Activated CD8-positive, alpha-beta memory T cell treated with anti-CD3 and anti-CD28 coated beads, Interleukin-2, amount 10 ng/mL, durations not matched to agents 7 days and 5 days (primary cell): ENCODE results near the gene FPR2. TPM values are rescaled to one million over a fixed set of nuclear protein-coding genes. Genes with fewer than 3 reads are reported as not detected.

ENCODE experiments used
- ATAC-seq: fragments of 150-1000 bp; cut with Tn5 transposase; one replicate; pipeline ENCODE4 v1.10.0; 2021; ENCODE audit warnings: moderate library complexity
- CTCF ChIA-PET: fragments of 350-600 bp; sonication (Branson Sonifier 250); formaldehyde crosslinking; loops from one replicate; lab custom pipeline; 2021; ENCODE audit warnings: antibody characterized with exemption; lab: Charles Lee
- DNase-seq: peaks from one replicate; pipeline ENCODE4 v3.0.0-alpha.2; 2020
- H3K27ac Mint-ChIP-seq: one replicate; pipeline ENCODE4 v1.8.0; 2021; ENCODE audit warnings: mild to moderate bottlenecking, mixed read lengths
- H3K27me3 Mint-ChIP-seq: one replicate; pipeline ENCODE4 v1.8.0; 2021; ENCODE audit warnings: mixed read lengths
- H3K36me3 Mint-ChIP-seq: one replicate; pipeline ENCODE4 v1.8.0; 2021; ENCODE audit warnings: mild to moderate bottlenecking, mixed read lengths
- H3K4me1 Mint-ChIP-seq: one replicate; pipeline ENCODE4 v1.8.0; 2021; ENCODE audit warnings: mixed read lengths
- H3K4me3 Mint-ChIP-seq: one replicate; pipeline ENCODE4 v1.8.0; 2021; ENCODE audit warnings: mild to moderate bottlenecking, moderate library complexity, mixed read lengths
- H3K9me3 Mint-ChIP-seq: one replicate; pipeline ENCODE4 v1.8.0; 2022; ENCODE audit warnings: low read depth, mixed read lengths
- total RNA-seq, 2 experiments: library from RNA; stranded (reverse); gene quantifications; one replicate each; pipeline ENCODE4 v1.2.3, GENCODE V29; 2021

The FPR2 gene
- total RNA-seq, 2 experiments from 2014 or later, result not detected

DNA sequence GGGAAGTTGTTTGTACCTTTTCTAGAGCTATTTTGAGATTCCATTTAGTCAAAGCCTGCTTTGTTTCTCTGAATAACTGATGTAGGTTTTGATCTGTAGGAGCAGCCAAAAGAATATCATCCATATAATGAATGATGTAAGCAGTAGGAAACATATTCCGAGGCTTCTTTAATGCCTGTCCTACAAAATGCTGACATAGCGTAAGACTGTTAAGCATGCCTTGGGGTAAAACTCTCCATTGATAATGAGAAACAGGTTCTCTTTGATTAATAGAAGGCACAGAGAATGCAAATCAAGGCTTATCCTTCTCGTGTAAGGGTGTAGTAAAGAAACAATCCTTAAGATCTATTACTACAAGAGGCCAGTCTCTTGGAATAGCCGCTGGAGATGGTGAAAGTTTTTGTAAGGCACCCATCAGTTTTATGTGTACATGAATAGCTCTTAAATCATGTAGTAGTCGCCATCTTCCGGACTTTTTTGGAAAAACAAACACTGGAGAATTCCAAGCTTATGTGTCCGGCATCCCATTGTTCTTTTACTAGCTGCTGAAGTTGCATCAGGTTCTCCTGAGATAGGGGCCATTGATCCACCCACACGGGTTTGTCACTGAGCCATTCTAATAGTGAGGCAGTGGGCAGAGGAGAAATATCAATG, 47.5 kb downstream of the FPR2 start:
- H3K27ac Mint-ChIP-seq, result no peak overlapping the region
- DNase-seq (no peak), ATAC-seq (no peak)
- peaks cover 7% of the 10 kb centered on the region for H3K9me3 Mint-ChIP-seq
- CTCF ChIA-PET, result no interaction called here
- no peak overlapping the region for H3K4me3 Mint-ChIP-seq
- H3K4me1 Mint-ChIP-seq, result no peaks in the 10 kb centered on the region
- H3K27me3 Mint-ChIP-seq, result no peaks in the 10 kb centered on the region
- no peaks in the 10 kb centered on the region for H3K36me3 Mint-ChIP-seq

DNA sequence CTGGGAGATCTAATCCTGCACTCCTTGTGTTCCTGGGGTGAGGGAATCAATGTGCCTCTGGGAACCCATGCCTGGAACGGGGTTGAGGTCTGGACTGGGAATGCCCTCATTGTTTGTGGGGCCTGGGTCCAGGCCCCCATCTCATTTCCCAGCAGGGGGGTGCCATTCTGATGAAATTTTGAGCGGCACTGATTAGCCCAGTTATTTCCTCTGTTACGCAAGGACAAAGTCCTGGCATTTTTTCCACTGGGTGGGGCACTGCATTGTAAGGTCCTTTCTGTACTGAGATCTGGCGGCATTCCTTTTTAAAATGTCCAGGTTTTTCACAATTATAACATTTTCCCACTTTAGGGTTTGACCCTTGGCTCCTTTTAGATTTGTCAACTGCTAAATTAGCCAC, 48.8 kb downstream of the FPR2 start:
- CTCF ChIA-PET, result no interaction called here
- DNase-seq (no peak), ATAC-seq (no peak)
- Mint-ChIP-seq H3K4me1 (no peaks in the 10 kb centered on the region), H3K27me3 (no peaks in the 10 kb centered on the region), H3K4me3 (no peak overlapping the region), H3K27ac (no peak overlapping the region), H3K9me3 (peaks cover 6% of the 10 kb centered on the region), H3K36me3 (no peaks in the 10 kb centered on the region)

DNA sequence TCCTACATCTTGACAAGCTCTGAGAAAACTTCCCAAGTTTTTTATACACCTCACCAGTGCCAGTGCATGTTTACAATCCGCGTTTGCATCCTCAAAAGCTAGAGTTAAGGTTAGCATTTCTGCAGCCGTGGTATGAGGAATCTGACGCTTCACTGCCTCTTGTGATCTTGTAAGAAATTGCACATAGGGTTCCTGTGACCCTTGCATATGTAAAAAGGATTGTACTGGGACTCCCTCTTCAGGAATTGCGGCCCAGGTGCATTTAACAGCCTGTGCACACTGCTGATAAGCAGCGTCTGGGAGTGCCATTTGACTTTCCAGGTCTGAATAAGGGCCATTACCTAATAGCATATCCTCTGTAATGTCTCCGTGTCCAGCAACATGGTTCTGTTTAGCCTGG, 49.2 kb downstream of the FPR2 start:
- ATAC-seq (no peak), DNase-seq (no peak)
- peaks cover 5% of the 10 kb centered on the region for H3K9me3 Mint-ChIP-seq
- no peaks in the 10 kb centered on the region for H3K4me1 Mint-ChIP-seq
- no peak overlapping the region for H3K4me3 Mint-ChIP-seq
- H3K27me3 Mint-ChIP-seq, result no peaks in the 10 kb centered on the region
- CTCF ChIA-PET, result no interaction called here
- no peak overlapping the region for H3K27ac Mint-ChIP-seq
- no peaks in the 10 kb centered on the region for H3K36me3 Mint-ChIP-seq

DNA sequence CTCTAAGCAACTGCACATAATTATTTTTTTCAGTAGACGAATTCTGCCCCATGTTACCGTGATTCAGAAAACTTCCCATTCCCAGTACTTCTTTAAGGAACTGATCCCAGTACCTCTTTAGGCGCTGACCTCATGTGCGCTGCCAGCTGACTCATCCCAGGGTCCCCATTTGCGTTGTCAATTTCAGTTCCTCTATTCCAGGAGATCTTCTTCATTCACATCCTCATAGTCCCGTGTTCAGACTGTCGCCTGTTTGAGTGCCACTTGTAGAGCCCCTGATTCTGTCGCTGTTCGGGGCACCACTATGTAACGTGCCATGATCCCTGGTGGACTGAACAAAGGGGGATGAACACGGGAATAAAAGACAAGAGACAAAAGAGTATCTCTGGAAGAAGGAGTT, 50.4 kb downstream of the FPR2 start:
- Mint-ChIP-seq H3K4me1 (no peaks in the 10 kb centered on the region), H3K4me3 (no peak overlapping the region), H3K27ac (no peak overlapping the region), H3K9me3 (peaks cover 5% of the 10 kb centered on the region), H3K36me3 (no peaks in the 10 kb centered on the region), H3K27me3 (no peaks in the 10 kb centered on the region)
- DNase-seq, result no peak
- CTCF ChIA-PET, result no interaction called here
- no peak for ATAC-seq

DNA sequence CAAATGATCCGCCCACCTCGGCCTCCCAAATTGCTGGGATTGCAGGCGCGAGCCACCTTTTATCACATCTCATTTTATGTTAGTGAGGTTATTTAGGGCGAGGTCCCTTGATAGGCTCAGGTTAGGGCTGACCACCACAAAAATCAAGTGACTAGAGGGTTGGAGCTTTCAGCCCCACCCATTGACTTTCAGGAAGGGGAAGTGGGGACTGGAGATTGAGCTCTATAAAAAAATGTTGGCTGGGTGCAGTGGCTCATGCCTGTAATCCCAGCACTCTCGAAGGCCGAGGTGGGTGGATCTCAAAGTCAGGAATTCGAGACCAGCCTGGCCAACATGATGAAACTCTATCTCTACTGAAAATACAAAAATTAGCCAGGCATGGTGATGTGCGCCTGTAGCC, 54.1 kb downstream of the FPR2 start:
- Mint-ChIP-seq H3K9me3 (peaks cover 5% of the 10 kb centered on the region), H3K36me3 (no peaks in the 10 kb centered on the region), H3K4me3 (no peak overlapping the region), H3K4me1 (no peaks in the 10 kb centered on the region), H3K27ac (no peak overlapping the region), H3K27me3 (no peaks in the 10 kb centered on the region)
- ATAC-seq, result no peak
- DNase-seq, result no peak
- CTCF ChIA-PET, result no interaction called here

DNA sequence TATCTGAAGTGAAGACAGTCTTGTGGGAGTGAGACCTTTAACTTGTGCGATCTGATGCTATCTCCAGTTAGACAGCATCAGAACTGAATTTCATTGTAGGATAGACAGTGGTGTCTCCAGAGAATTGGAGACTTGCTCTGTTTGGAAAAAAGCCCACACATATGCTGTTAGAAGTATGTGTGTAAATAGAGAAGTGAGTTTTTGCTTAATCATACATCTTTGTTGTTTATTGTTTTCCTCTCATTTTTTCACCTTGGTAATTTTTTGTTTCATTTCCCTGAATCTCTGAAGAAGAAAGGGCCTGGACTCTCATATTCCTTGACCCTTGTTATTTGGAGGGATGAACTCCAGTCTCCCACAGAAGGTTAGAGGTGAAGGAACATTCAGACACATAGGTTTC, 55.7 kb downstream of the FPR2 start:
- no peaks in the 10 kb centered on the region for H3K27me3 Mint-ChIP-seq

DNA sequence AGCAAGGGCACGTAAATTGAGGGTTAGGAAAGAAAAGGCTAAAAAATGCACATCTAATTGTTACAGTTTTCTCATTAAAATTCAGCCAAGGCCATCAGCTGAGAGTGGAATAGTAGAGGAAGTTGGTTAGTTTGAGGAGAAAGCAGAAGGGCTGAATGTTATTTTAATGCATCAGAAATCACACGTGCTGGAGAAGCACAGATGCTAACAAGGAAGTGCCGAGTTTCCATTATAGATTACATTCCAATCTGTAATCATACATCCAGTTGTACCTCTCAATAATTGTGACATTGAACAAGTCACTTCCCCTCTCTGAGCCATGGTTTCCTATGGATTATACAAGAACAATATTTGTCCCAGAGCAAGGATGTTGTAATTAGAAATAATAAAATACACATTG, 59.0 kb downstream of the FPR2 start:
- Mint-ChIP-seq H3K9me3 (peaks cover 7% of the 10 kb centered on the region), H3K4me3 (no peak overlapping the region), H3K27me3 (no peaks in the 10 kb centered on the region), H3K4me1 (no peaks in the 10 kb centered on the region), H3K27ac (no peak overlapping the region), H3K36me3 (no peaks in the 10 kb centered on the region)
- CTCF ChIA-PET, result no interaction called here
- no peak for DNase-seq
- no peak for ATAC-seq

More for the DNA sequence above, 55.7 kb downstream of the FPR2 start:
- Mint-ChIP-seq H3K9me3 (peaks cover 2% of the 10 kb centered on the region), H3K27ac (no peak overlapping the region), H3K36me3 (no peaks in the 10 kb centered on the region), H3K4me3 (no peak overlapping the region), H3K4me1 (no peaks in the 10 kb centered on the region)
- no peak for ATAC-seq
- CTCF ChIA-PET, result no interaction called here
- DNase-seq, result no peak

Other genes with a start within 250 kb of the FPR2 start
- gene SIGLEC6, start 229.5 kb upstream of the FPR2 start, total RNA-seq, result not detected
- 10 to 100 TPM in 1 of 2 experiments, 1 to 10 TPM in 1; 8.3 to 10.1 TPM for gene ZNF175, start 189.9 kb upstream of the FPR2 start, total RNA-seq
- not detected for gene SIGLEC5, start 130.8 kb upstream of the FPR2 start, total RNA-seq
- under 1 TPM in 1 of 2 experiments, not detected in 1; 0.91 TPM for gene SIGLEC14, start 114.4 kb upstream of the FPR2 start, total RNA-seq
- 1 to 10 TPM; 2.3 to 2.6 TPM for gene SPACA6, start 67.8 kb upstream of the FPR2 start, total RNA-seq
- gene HAS1, start 37.2 kb upstream of the FPR2 start, total RNA-seq, result not detected
- gene FPR1, start 9.3 kb upstream of the FPR2 start, total RNA-seq, result not detected
- not detected for gene FPR3, start 34.0 kb downstream of the FPR2 start, total RNA-seq
- 1 to 10 TPM; 4.3 to 6.9 TPM for gene ZNF577, start 126.8 kb downstream of the FPR2 start, total RNA-seq
- 10 to 100 TPM; 10.6 to 12.4 TPM for gene ZNF649, start 143.8 kb downstream of the FPR2 start, total RNA-seq
- 1 to 10 TPM; 5.0 to 5.7 TPM for gene ZNF613, start 166.3 kb downstream of the FPR2 start, total RNA-seq
- gene ZNF350, start 225.7 kb downstream of the FPR2 start, total RNA-seq, result 10 to 100 TPM; 10.2 to 12.7 TPM
- gene ZNF615, start 247.0 kb downstream of the FPR2 start, total RNA-seq, result 10 to 100 TPM; 11.9 to 13.0 TPM